Measurements from ENCODE around the gene TNFAIP8.

- TF ChIP-seq, protein P1, sequence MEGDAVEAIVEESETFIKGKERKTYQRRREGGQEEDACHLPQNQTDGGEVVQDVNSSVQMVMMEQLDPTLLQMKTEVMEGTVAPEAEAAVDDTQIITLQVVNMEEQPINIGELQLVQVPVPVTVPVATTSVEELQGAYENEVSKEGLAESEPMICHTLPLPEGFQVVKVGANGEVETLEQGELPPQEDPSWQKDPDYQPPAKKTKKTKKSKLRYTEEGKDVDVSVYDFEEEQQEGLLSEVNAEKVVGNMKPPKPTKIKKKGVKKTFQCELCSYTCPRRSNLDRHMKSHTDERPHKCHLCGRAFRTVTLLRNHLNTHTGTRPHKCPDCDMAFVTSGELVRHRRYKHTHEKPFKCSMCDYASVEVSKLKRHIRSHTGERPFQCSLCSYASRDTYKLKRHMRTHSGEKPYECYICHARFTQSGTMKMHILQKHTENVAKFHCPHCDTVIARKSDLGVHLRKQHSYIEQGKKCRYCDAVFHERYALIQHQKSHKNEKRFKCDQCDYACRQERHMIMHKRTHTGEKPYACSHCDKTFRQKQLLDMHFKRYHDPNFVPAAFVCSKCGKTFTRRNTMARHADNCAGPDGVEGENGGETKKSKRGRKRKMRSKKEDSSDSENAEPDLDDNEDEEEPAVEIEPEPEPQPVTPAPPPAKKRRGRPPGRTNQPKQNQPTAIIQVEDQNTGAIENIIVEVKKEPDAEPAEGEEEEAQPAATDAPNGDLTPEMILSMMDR (IDR thresholded peaks at IDR 0.05), result no peak
- TF ChIP-seq POLR2A (IDR thresholded peaks at IDR 0.05), result no peak
Observed at GRCh38 chr5:119327018-119327417, 28.8 kb upstream of the TNFAIP8 start.

Measured in uterus (tissue), 2 donors.